H9 (cell line): ENCODE data around the gene TCN2. TPM values are rescaled to one million over a fixed set of nuclear protein-coding genes. Genes with fewer than 3 reads are reported as not detected.
A peak's percentile ranks its signal among the peaks of the same experiment; 100 is the strongest.

ENCODE experiments used
- DNase-seq: peaks from one replicate; pipeline ENCODE4 v3.0.0-alpha.2; 2017
- H2AFZ ChIP-seq: one replicate; pipeline ENCODE4 v1.6.1; 2013; ENCODE audit warnings: mild to moderate bottlenecking, low read length, control low read depth, moderate library complexity
- H2AK5ac ChIP-seq: 2 replicates; pipeline ENCODE4 v1.6.1; 2013; ENCODE audit warnings: low read length, control low read depth, mixed read lengths; ENCODE audit not compliant: insufficient read length
- H2BK120ac ChIP-seq: one replicate; pipeline ENCODE4 v1.6.1; 2013; ENCODE audit warnings: low read depth, mild to moderate bottlenecking, low read length, control low read depth, inconsistent platforms; ENCODE audit not compliant: poor library complexity, severe bottlenecking
- H2BK12ac ChIP-seq: 2 replicates; pipeline ENCODE4 v1.6.1; 2013; ENCODE audit warnings: low read length, control low read depth, mixed read lengths, low read depth; ENCODE audit not compliant: insufficient read length
- H2BK15ac ChIP-seq: 2 replicates; pipeline ENCODE4 v1.6.1; 2013; ENCODE audit warnings: low read depth, low read length, control low read depth
- H2BK20ac ChIP-seq: one replicate; pipeline ENCODE4 v1.6.1; 2013; ENCODE audit warnings: low read depth, mild to moderate bottlenecking, low read length, control low read depth, inconsistent platforms; ENCODE audit not compliant: poor library complexity, severe bottlenecking
- H2BK5ac ChIP-seq: 2 replicates; pipeline ENCODE4 v1.6.1; 2013; ENCODE audit warnings: low read length, control low read depth, mixed read lengths; ENCODE audit not compliant: insufficient read length
- H3K14ac ChIP-seq: 2 replicates; pipeline ENCODE4 v1.6.1; 2013; ENCODE audit warnings: low read length, control low read depth; ENCODE audit not compliant: insufficient read depth
- H3K18ac ChIP-seq: 2 replicates; pipeline ENCODE4 v1.6.1; 2013; ENCODE audit warnings: low read depth, mild to moderate bottlenecking, mixed read lengths, low read length, control low read depth; ENCODE audit not compliant: insufficient read length
- H3K23ac ChIP-seq: 2 replicates; pipeline ENCODE4 v1.6.1; 2013; ENCODE audit warnings: low read length, control low read depth, mixed read lengths, low read depth; ENCODE audit not compliant: insufficient read length
- H3K23me2 ChIP-seq: 2 replicates; pipeline ENCODE4 v1.6.1; 2013; ENCODE audit warnings: low read depth, mild to moderate bottlenecking, mixed read lengths, low read length, control low read depth; ENCODE audit not compliant: insufficient read length, poor library complexity, severe bottlenecking
- H3K27ac ChIP-seq: 2 replicates; pipeline ENCODE4 v1.5.1; 2013; ENCODE audit warnings: low read length, control low read depth, mixed read lengths, low read depth; ENCODE audit not compliant: insufficient read length
- H3K27me3 ChIP-seq: 2 replicates; pipeline ENCODE4 v1.6.1; 2013; ENCODE audit warnings: low read length, control low read depth, inconsistent platforms; ENCODE audit not compliant: insufficient read depth
- H3K4ac ChIP-seq: 2 replicates; pipeline ENCODE4 v1.6.1; 2013; ENCODE audit warnings: low read depth, mild to moderate bottlenecking, control low read depth, inconsistent platforms, low read length, moderate library complexity
- H3K4me1 ChIP-seq: 2 replicates; pipeline ENCODE4 v1.6.1; 2013; ENCODE audit warnings: low read length, control low read depth, inconsistent platforms; ENCODE audit not compliant: insufficient read depth
- H3K4me2 ChIP-seq: 2 replicates; pipeline ENCODE4 v1.6.1; 2013; ENCODE audit warnings: low read length, control low read depth, mixed read lengths; ENCODE audit not compliant: insufficient read length, insufficient read depth
- H3K56ac ChIP-seq: 2 replicates; pipeline ENCODE4 v1.6.1; 2013; ENCODE audit warnings: low read depth, mild to moderate bottlenecking, mixed read lengths, low read length, control low read depth; ENCODE audit not compliant: insufficient read length
- H3K79me1 ChIP-seq: 2 replicates; pipeline ENCODE4 v1.6.1; 2013; ENCODE audit warnings: low read depth, mild to moderate bottlenecking, moderate library complexity, low read length, control low read depth, inconsistent platforms; ENCODE audit not compliant: insufficient read depth, poor library complexity, severe bottlenecking
- H3K79me2 ChIP-seq: 2 replicates; pipeline ENCODE4 v1.6.1; 2013; ENCODE audit warnings: low read length, control low read depth, inconsistent platforms; ENCODE audit not compliant: insufficient read depth
- H3K9ac ChIP-seq: 2 replicates; pipeline ENCODE4 v1.6.1; 2013; ENCODE audit warnings: low read length, control low read depth, mixed read lengths; ENCODE audit not compliant: insufficient read length; ENCODE audit errors: extremely low read depth
- H3K9me3 ChIP-seq: one replicate; pipeline ENCODE4 v1.6.1; 2013; ENCODE audit warnings: low read depth, low read length, inconsistent platforms; ENCODE audit not compliant: control insufficient read depth
- H3T11ph ChIP-seq: one replicate; pipeline ENCODE4 v1.6.1; 2013; ENCODE audit warnings: mild to moderate bottlenecking, low read length, control low read depth, inconsistent platforms
- H4K20me1 ChIP-seq: one replicate; pipeline ENCODE4 v1.6.1; 2013; ENCODE audit not compliant: control insufficient read depth, insufficient read length, insufficient read depth
- H4K5ac ChIP-seq: 2 replicates; pipeline ENCODE4 v1.6.1; 2013; ENCODE audit warnings: low read depth, mild to moderate bottlenecking, mixed read lengths, low read length, control low read depth; ENCODE audit not compliant: insufficient read length
- H4K8ac ChIP-seq: replicated peaks from 2 replicates; pipeline ENCODE4 v1.6.1; 2013; ENCODE audit warnings: low read length, control low read depth, mixed read lengths, low read depth; ENCODE audit not compliant: insufficient read length
- H4K91ac ChIP-seq: 2 replicates; pipeline ENCODE4 v1.6.1; 2013; ENCODE audit warnings: low read depth, mild to moderate bottlenecking, moderate library complexity, mixed read lengths, low read length, control low read depth; ENCODE audit not compliant: insufficient read length
- H3K27ac Mint-ChIP-seq, 3 experiments: 2 replicates in 2 of 3; 3 replicates in 1 of 3; pipeline ENCODE4 v1.8.0; 2020 to 2021; ENCODE audit warnings: mixed read lengths in 3 of 3, mild to moderate bottlenecking in 1 of 3, moderate library complexity in 1 of 3
- H3K27me3 Mint-ChIP-seq: 2 replicates; pipeline ENCODE4 v1.8.0; 2021; ENCODE audit warnings: low read depth, mild to moderate bottlenecking, moderate library complexity, mixed read lengths
- H3K36me3 Mint-ChIP-seq, 3 experiments: 2 replicates in 2 of 3; 3 replicates in 1 of 3; pipeline ENCODE4 v1.8.0; 2020 to 2021; ENCODE audit warnings: low read depth in 3 of 3, mixed read lengths in 3 of 3; ENCODE audit not compliant: insufficient read depth in 1 of 3
- H3K4me1 Mint-ChIP-seq, 2 experiments: 2 replicates each; pipeline ENCODE4 v1.8.0; 2020; ENCODE audit warnings: mixed read lengths in 2 of 2
- H3K4me3 Mint-ChIP-seq, 2 experiments: 2 replicates in 1 of 2; 3 replicates in 1 of 2; pipeline ENCODE4 v1.8.0; 2020 to 2021; ENCODE audit warnings: mild to moderate bottlenecking in 2 of 2, mixed read lengths in 2 of 2, moderate library complexity in 1 of 2
- H3K9me3 Mint-ChIP-seq, 2 experiments: 2 replicates in 1 of 2; 3 replicates in 1 of 2; pipeline ENCODE4 v1.8.0; 2020; ENCODE audit warnings: mild to moderate bottlenecking in 2 of 2, mixed read lengths in 2 of 2, moderate library complexity in 1 of 2
- WGBS: extraction: QIAGEN DNeasy Blood & Tissue Kit; methylation state at CpG from one replicate; pipeline ENCODE4 v1.1.7; 2013; ENCODE audit warnings: missing lambda C conversion rate, low lambda C conversion rate, mixed read lengths; ENCODE audit not compliant: insufficient read length; ENCODE audit errors: extremely low coverage; 5-methylcytosine and 5-hydroxymethylcytosine counted together
- total RNA-seq: library from RNA; stranded (reverse); gene quantifications from 2 replicates; pipeline ENCODE4 v1.2.1, GENCODE V29; 2021
- TF ChIP-seq, protein P1 (sequence below): fragments of 200-600 bp; sonication (generic); conservative IDR thresholded peaks from 3 replicates; pipeline ENCODE4 v1.8.0; 2021; ENCODE audit warnings: antibody characterized with exemption, mild to moderate bottlenecking

The TCN2 gene
- total RNA-seq, 1 experiment from 2014 or later, result 42.2 TPM

DNA sequence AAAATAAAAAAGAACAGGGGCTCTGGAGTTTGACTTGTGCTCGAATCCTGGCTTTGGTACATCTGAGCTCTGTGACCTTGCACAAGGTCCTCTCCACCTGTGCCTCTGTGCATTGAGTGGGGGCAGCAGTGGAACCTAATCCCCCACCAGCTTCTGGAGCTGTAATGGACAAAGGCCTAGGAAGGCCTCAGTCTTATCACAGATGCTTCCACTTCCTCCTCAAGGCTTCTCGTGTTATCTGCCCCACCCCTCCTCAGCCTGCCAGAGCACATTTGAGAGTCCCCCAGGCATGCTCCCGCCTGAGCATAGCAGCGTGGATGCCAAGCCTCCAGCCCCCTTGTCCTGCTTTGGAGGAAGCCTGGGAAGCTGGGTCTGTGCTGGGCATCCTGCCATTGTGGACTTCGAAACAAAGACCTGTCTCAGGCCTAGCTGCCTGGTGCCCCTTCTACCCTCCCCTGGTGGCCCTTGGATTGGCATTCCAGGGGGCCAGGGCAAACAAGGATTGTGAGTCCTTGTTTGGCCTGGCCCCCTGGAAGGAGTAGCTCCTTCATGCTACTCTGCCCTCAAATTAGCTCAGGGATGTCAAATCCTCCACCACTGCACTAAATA lies 43.6 kb downstream of the TCN2 start:
- no peak overlapping the region for H3K56ac ChIP-seq
- no peak overlapping the region for H3K9ac ChIP-seq
- H3K14ac ChIP-seq, result no peak overlapping the region; the same call in 1 of the 2 replicates
- WGBS, result no CpG with 5 or more reads among the region's 5 CpGs
- H2AFZ ChIP-seq, result no peak overlapping the region
- no peaks in the 10 kb centered on the region for H3K9me3 ChIP-seq
- no peak overlapping the region for H4K8ac ChIP-seq
- H2BK20ac ChIP-seq, result no peak overlapping the region
- no peak overlapping the region for H3K23ac ChIP-seq
- H3K79me1 ChIP-seq, result no peaks in the 10 kb centered on the region
- Mint-ChIP-seq H3K4me3 (no peak overlapping the region), H3K27me3 (no peaks in the 10 kb centered on the region; the same call in 1 of the 2 replicates), H3K9me3 (no peaks in the 10 kb centered on the region), H3K4me1 (peaks cover 30 to 34% of the 10 kb centered on the region in 2 experiments), H3K27ac (peak overlapping the region in 1 of 3 experiments; percentile 89; a peak in 2 of 7 replicates), H3K36me3 (peaks cover 5 to 15% (median 6%) of the 10 kb centered on the region in 3 experiments; a peak in 6 of 7 replicates)
- H3K4me2 ChIP-seq, result no peak overlapping the region
- H2BK5ac ChIP-seq, result no peak overlapping the region
- H3K23me2 ChIP-seq, result no peaks in the 10 kb centered on the region
- H3K18ac ChIP-seq, result no peak overlapping the region
- no peaks in the 10 kb centered on the region for H3K79me2 ChIP-seq
- no peak overlapping the region for H4K5ac ChIP-seq
- peaks cover 4% of the 10 kb centered on the region; the same call in 1 of the 2 replicates for H3K4me1 ChIP-seq
- H2BK120ac ChIP-seq, result no peak overlapping the region
- no peak overlapping the region for H2AK5ac ChIP-seq
- no peak overlapping the region for H3T11ph ChIP-seq
- H2BK15ac ChIP-seq, result no peak overlapping the region
- H2BK12ac ChIP-seq, result no peak overlapping the region
- TF ChIP-seq, protein P1, sequence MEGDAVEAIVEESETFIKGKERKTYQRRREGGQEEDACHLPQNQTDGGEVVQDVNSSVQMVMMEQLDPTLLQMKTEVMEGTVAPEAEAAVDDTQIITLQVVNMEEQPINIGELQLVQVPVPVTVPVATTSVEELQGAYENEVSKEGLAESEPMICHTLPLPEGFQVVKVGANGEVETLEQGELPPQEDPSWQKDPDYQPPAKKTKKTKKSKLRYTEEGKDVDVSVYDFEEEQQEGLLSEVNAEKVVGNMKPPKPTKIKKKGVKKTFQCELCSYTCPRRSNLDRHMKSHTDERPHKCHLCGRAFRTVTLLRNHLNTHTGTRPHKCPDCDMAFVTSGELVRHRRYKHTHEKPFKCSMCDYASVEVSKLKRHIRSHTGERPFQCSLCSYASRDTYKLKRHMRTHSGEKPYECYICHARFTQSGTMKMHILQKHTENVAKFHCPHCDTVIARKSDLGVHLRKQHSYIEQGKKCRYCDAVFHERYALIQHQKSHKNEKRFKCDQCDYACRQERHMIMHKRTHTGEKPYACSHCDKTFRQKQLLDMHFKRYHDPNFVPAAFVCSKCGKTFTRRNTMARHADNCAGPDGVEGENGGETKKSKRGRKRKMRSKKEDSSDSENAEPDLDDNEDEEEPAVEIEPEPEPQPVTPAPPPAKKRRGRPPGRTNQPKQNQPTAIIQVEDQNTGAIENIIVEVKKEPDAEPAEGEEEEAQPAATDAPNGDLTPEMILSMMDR, result no peak
- no peak for DNase-seq
- H3K27ac ChIP-seq, result no peak overlapping the region
- H4K20me1 ChIP-seq, result no peaks in the 10 kb centered on the region
- H4K91ac ChIP-seq, result no peak overlapping the region
- no peak overlapping the region for H3K4ac ChIP-seq
- H3K27me3 ChIP-seq, result no peaks in the 10 kb centered on the region
